ENCODE measurements around the gene DMD.
A peak's percentile ranks its signal among the peaks of the same experiment; 100 is the strongest.

The DMD gene

DNA sequence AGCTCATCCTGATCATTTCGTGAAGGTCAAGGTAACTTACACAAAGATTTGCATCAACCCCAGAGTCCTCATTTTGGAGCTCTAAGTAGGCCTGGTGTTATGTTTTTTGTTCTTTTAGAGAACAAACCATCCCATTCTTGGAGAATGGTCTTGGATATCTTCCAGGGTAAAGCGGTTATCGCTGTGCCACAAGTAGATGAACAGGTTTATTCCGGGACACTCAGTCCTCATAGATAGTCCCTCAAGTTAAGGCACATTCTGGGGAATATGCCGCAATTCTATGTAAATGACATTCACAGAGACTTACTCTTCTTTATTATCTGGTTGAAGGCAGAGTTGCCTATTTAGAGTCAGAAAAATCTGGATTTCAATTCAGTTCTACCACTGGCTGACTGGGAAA lies 2044.5 kb downstream of the DMD start:
- in situ Hi-C loops (cut with HindIII; ENCODE audit: low pct_ligation_motif_present, low sequenced_read_pairs), result no loop called here

DNA sequence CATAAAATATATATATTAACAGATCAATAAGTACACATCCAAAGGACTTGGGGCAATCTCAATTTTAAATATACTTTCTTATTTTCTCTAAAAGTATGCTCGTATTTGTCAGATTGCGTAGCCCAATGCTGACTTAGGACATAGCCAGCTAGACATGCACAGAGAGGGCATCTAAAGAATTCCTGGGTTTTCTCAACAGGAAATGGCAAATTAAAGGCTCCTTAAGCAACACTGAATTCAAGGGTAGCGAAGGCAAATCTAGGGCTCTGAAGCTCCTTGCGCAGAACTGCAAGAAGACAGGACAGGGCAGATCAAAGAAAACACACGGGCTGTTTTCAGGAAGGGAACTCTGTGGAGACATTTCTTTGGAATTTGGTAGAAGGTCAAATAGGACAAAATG lies 2044.9 kb downstream of the DMD start:
- in situ Hi-C loops (cut with HindIII; ENCODE audit: low pct_ligation_motif_present, low sequenced_read_pairs), result no loop called here
- Histone ChIP-seq H3K27me3 (replicated peaks) (no peaks in the 10 kb centered on the region), H3K27ac (peak overlapping the region; percentile 64), H3K4me3 (ENCODE audit: low read depth, low read length) (no peak overlapping the region), H3K36me3 (replicated peaks) (no peaks in the 10 kb centered on the region)
- DNase-seq, result peak; percentile 15
- TF ChIP-seq, protein P1, sequence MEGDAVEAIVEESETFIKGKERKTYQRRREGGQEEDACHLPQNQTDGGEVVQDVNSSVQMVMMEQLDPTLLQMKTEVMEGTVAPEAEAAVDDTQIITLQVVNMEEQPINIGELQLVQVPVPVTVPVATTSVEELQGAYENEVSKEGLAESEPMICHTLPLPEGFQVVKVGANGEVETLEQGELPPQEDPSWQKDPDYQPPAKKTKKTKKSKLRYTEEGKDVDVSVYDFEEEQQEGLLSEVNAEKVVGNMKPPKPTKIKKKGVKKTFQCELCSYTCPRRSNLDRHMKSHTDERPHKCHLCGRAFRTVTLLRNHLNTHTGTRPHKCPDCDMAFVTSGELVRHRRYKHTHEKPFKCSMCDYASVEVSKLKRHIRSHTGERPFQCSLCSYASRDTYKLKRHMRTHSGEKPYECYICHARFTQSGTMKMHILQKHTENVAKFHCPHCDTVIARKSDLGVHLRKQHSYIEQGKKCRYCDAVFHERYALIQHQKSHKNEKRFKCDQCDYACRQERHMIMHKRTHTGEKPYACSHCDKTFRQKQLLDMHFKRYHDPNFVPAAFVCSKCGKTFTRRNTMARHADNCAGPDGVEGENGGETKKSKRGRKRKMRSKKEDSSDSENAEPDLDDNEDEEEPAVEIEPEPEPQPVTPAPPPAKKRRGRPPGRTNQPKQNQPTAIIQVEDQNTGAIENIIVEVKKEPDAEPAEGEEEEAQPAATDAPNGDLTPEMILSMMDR (IDR thresholded peaks at IDR 0.05; ENCODE audit: low read depth, low read length, missing control alignments), result no peak

More for the DNA sequence above, 2044.5 kb downstream of the DMD start:
- no peak overlapping the region for H3K4me3 ChIP-seq (ENCODE audit: low read depth, low read length)
- no peak for DNase-seq
- H3K36me3 ChIP-seq (replicated peaks), result no peaks in the 10 kb centered on the region
- no peaks in the 10 kb centered on the region for H3K27me3 ChIP-seq (replicated peaks)
- H3K27ac ChIP-seq, result no peak overlapping the region
- TF ChIP-seq, protein P1 (IDR thresholded peaks at IDR 0.05; ENCODE audit: low read depth, low read length, missing control alignments), result no peak

DNA sequence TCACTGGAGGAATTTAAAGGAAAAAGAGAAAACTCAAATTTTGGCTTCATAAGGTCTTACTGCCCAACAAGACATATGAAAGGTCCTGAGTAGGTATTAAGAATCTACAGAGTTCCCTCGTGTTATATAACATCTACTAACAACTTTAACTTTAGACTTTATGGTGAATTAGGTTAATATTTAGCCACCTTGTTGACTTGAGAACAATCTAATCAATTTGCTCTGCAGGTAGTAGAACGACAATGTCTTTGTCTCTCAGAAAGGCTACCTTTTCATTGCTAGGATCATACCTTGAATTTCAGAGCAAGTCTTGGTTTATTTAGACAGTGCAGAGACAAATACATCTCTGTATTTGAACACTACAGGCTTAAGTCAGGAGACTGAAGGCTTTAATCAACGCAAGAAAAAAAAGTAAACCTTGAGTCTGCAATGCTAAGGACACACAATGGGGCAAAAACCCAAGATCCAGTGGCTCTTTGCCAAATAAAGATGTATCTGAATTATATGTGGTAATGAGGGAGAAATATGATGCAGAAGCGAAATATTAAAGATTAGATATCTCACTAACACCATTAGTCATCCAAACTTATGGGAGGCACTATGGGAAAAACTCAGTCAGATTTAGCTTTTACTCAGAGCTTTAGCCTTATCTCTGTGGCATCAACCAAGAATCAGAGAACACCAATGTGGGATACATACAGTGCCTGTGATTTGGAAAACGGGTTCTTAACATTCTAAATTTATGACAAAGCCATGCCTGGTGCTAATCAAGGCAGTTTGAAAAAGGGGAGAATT lies 2045.9 kb downstream of the DMD start:
- Histone ChIP-seq H3K27ac (peak overlapping the region; percentile 64), H3K27me3 (replicated peaks) (no peaks in the 10 kb centered on the region), H3K4me3 (ENCODE audit: low read depth, low read length) (no peak overlapping the region), H3K36me3 (replicated peaks) (no peaks in the 10 kb centered on the region)
- TF ChIP-seq, protein P1 (IDR thresholded peaks at IDR 0.05; ENCODE audit: low read depth, low read length, missing control alignments), result no peak
- in situ Hi-C loops (cut with HindIII; ENCODE audit: low pct_ligation_motif_present, low sequenced_read_pairs), result no loop called here
- DNase-seq, result peak; percentile 60

DNA sequence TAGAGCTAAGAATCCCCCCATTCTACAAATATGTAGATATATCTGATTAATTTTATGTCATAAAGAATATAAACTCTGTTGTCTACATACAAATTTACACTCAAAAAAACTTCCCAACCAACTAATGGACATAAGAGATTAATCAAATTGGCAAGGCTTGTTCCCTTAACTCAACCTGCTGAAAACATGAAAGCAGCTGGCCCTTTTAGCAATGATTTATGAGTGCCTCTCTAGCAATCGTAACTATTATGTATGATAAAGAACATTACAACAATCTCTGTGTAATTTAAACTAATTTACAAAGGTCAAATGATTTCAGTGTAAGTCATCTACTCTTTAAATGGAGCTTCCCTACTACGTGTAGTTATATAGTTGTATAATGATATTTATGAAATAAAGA lies 2056.4 kb downstream of the DMD start:
- Histone ChIP-seq H3K36me3 (replicated peaks) (no peaks in the 10 kb centered on the region), H3K27ac (no peak overlapping the region), H3K4me3 (ENCODE audit: low read depth, low read length) (no peak overlapping the region), H3K27me3 (replicated peaks) (no peaks in the 10 kb centered on the region)
- DNase-seq, result no peak
- TF ChIP-seq, protein P1 (IDR thresholded peaks at IDR 0.05; ENCODE audit: low read depth, low read length, missing control alignments), result no peak
- in situ Hi-C loops (cut with HindIII; ENCODE audit: low pct_ligation_motif_present, low sequenced_read_pairs), result no loop called here

DNA sequence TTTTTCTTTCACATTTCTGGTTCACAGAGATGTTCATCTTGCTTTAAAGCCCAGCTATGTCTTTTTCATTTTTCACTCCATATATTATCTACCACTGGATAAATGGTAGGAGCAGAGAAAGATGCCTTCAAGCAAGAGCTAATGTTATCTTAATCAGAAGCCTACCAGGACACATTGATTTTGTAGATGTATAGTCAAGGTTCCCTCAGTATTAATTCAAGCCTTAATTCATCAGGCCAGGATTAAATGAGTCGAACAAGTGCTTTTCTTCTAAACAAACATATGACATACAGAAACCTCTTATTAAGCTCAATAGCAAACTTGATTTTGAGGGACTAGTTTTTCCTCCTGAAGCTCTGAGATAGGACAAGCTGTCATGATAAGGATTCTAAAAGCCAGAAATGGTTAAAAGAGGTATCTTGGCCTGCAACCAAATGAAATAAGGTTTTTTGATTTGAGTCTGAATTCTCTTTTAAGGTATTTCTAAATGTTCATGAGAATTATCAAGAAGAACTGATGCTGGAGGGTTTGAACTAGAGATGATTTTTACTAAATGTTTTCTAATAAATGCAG lies 2057.8 kb downstream of the DMD start:
- H3K27me3 ChIP-seq (replicated peaks), result no peaks in the 10 kb centered on the region
- H3K36me3 ChIP-seq (replicated peaks), result no peaks in the 10 kb centered on the region
- in situ Hi-C loops (cut with HindIII; ENCODE audit: low pct_ligation_motif_present, low sequenced_read_pairs), result no loop called here
- DNase-seq, result no peak
- no peak overlapping the region for H3K27ac ChIP-seq
- TF ChIP-seq, protein P1 (IDR thresholded peaks at IDR 0.05; ENCODE audit: low read depth, low read length, missing control alignments), result no peak
- H3K4me3 ChIP-seq (ENCODE audit: low read depth, low read length), result no peak overlapping the region

Measured in brain microvascular endothelial cell (primary cell).